Sigmoid colon (tissue), 4 donors: ENCODE measurements around the gene ENC1.

ENCODE experiments used
- CTCF ChIP-seq, 4 experiments: fragments of 450-650 bp in 3 of 4; fragments of 200-600 bp in 1 of 4; IDR thresholded peaks; one replicate each; pipeline ENCODE4 v1.5.1; 2016 to 2019; ENCODE audit warnings: antibody characterized with exemption in 4 of 4, mild to moderate bottlenecking in 3 of 4, moderate library complexity in 2 of 4
- POLR2A ChIP-seq, 2 donors: fragments of 450-650 bp; IDR thresholded peaks; one replicate each; pipeline ENCODE4 v1.6.1; 2016; ENCODE audit warnings: antibody characterized with exemption in 2 of 2, mild to moderate bottlenecking in 2 of 2, moderate library complexity in 2 of 2
- POLR2AphosphoS5 ChIP-seq, 4 donors: sonication (generic); formaldehyde crosslinking; IDR thresholded peaks; one replicate each; pipeline ENCODE4 v1.6.1; 2017; ENCODE audit warnings: antibody characterized with exemption in 4 of 4

DNA sequence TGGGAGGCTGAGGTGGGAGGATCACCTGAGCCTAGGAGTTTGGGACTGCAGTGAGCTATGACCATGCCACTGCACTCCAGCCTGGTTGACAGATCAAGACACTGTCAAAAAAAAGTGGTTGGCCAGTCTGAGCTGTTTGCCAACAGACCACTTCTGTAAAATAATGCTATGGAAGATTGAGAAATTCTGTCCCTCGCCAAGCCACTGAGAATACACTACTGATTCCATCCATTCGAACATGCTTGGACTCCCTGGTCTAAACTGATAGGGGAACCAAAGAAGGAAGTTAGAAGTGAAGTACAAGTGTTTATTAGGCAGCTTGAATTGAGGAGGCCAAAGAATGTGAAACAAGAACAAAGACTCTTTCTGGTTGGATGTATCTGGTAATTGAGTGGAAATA, 27.2 kb downstream of the ENC1 start:
- TF ChIP-seq CTCF (IDR thresholded peaks at IDR 0.05) (no peak), POLR2A (IDR thresholded peaks at IDR 0.05) (no peak), POLR2AphosphoS5 (IDR thresholded peaks at IDR 0.05) (no peak)
